Esophagus muscularis mucosa (tissue), 4 donors: ENCODE measurements around the gene RNLS. TPM values are rescaled to one million over a fixed set of nuclear protein-coding genes. Genes with fewer than 3 reads are reported as not detected.

Experiments used
- DNase-seq: peaks from one replicate; pipeline ENCODE4 v3.0.0-alpha.2; 2017; ENCODE audit errors: extremely low spot score
- H3K27ac ChIP-seq, 4 donors: fragments of 200-600 bp; sonication (generic); replicated peaks in 1 of 4; 1 replicate in 3 of 4; 2 replicates in 1 of 4; pipeline ENCODE4 v1.5.1; 2016 to 2019; ENCODE audit warnings: mild to moderate bottlenecking in 1 of 4
- H3K27me3 ChIP-seq, 4 donors: fragments of 200-600 bp; sonication (generic); one replicate each; pipeline versions ENCODE4 v1.5.1 to v1.6.0; 2016 to 2019
- H3K36me3 ChIP-seq, 4 donors: fragments of 200-600 bp; sonication (generic); one replicate each; pipeline ENCODE4 v1.5.1; 2016 to 2019
- H3K4me1 ChIP-seq, 4 donors: fragments of 200-600 bp; sonication (generic); one replicate each; pipeline ENCODE4 v1.5.1; 2016 to 2019
- H3K4me3 ChIP-seq, 4 donors: fragments of 200-600 bp; sonication (generic); 1 replicate in 2 of 4; 2 replicates in 2 of 4; pipeline ENCODE4 v1.5.1; 2016 to 2019; ENCODE audit warnings: mild to moderate bottlenecking in 4 of 4, moderate library complexity in 1 of 4
- H3K9me3 ChIP-seq, 4 donors: fragments of 200-600 bp; sonication (generic); 1 replicate in 3 of 4; 2 replicates in 1 of 4; pipeline ENCODE4 v1.5.1; 2016 to 2019
- CTCF ChIP-seq, 3 experiments: fragments of 200-600 bp in 2 of 3; fragments of 450-650 bp in 1 of 3; sonication (generic) in 2 of 3; IDR thresholded peaks; one replicate each; pipeline ENCODE4 v1.5.1; 2017 to 2019; ENCODE audit warnings: antibody characterized with exemption in 3 of 3, mild to moderate bottlenecking in 2 of 3, moderate library complexity in 1 of 3
- EP300 ChIP-seq: sonication (generic); formaldehyde crosslinking; IDR thresholded peaks from one replicate; pipeline ENCODE4 v1.6.1; 2017; ENCODE audit warnings: antibody characterized with exemption
- POLR2A ChIP-seq: fragments of 450-650 bp; IDR thresholded peaks from one replicate; pipeline ENCODE4 v1.6.1; 2017; ENCODE audit warnings: antibody characterized with exemption, moderate library complexity, mild to moderate bottlenecking, low read depth
- POLR2AphosphoS5 ChIP-seq, 2 donors: sonication (generic); formaldehyde crosslinking; IDR thresholded peaks; one replicate each; pipeline ENCODE4 v1.6.1; 2017; ENCODE audit warnings: antibody characterized with exemption in 2 of 2
- WGBS: methylation state at CpG from one replicate; pipeline ENCODE4 v1.1.5; 2018; 5-methylcytosine and 5-hydroxymethylcytosine counted together
- intact Hi-C: fragments of 100-400 bp; cut with DNase I; formaldehyde crosslinking; loops from one replicate; pipeline ENCODE4 v1.15.1; 2023
- total RNA-seq, 4 donors: library from RNA; depleted of rRNA; stranded (reverse); fragments of >200 nt; gene quantifications; one replicate each; pipeline versions ENCODE4 v1.1.0 to v1.2.1, GENCODE V29; 2016

The RNLS gene
- total RNA-seq, 4 donors from 2014 or later: 6.7 to 12.9 (median 10.9) TPM

GRCh38 chr10:88583584-88583957 is 453 bp upstream of the RNLS start:
- DNase-seq: no peak
- H3K9me3 ChIP-seq: no peaks in the 10 kb centered on the region
- intact Hi-C loops: loop anchor here (10.0 kb wide), 1 partner anchor 221 kb away; the partner anchor contains the start of gene LIPM
- TF ChIP-seq POLR2AphosphoS5 (IDR thresholded peaks at IDR 0.05) (no peak), POLR2A (no peak), EP300 (no peak), CTCF (IDR thresholded peaks at IDR 0.05) (no peak)
- H3K4me3 ChIP-seq: peak overlapping the region; percentile 63 to 74 (median 72)
- no peaks in the 10 kb centered on the region for H3K36me3 ChIP-seq
- H3K4me1 ChIP-seq: peaks cover 0 to 13% (median 9%) of the 10 kb centered on the region in 4 donors
- 50% methylated on average over 7 of the region's 7 CpGs for WGBS
- peak overlapping the region; percentile 89 to 95 (median 92) for H3K27ac ChIP-seq
- H3K27me3 ChIP-seq: no peaks in the 10 kb centered on the region

- no peaks in the 10 kb centered on the region for H3K27me3 ChIP-seq
- peak overlapping the region; percentile 89 to 95 (median 92) for H3K27ac ChIP-seq
- DNase-seq: no peak
- H3K4me3 ChIP-seq: peak overlapping the region; percentile 63 to 74 (median 72)
- 13% methylated on average over 4 of the region's 4 CpGs for WGBS
- H3K4me1 ChIP-seq: peaks cover 0 to 13% (median 9%) of the 10 kb centered on the region in 4 donors
- TF ChIP-seq POLR2AphosphoS5 (IDR thresholded peaks at IDR 0.05) (no peak), EP300 (no peak), CTCF (IDR thresholded peaks at IDR 0.05) (no peak), POLR2A (no peak)
- H3K9me3 ChIP-seq: no peaks in the 10 kb centered on the region
- H3K36me3 ChIP-seq: no peaks in the 10 kb centered on the region
- intact Hi-C loops: loop anchor here (10.0 kb wide), 1 partner anchor 222 kb away; the partner anchor contains the start of gene LIPM
Measured at GRCh38 chr10:88582411-88582805, 710 bp downstream of the RNLS start.

GRCh38 chr10:88565072-88565471 is 18.0 kb downstream of the RNLS start:
- Histone ChIP-seq H3K27me3 (no peaks in the 10 kb centered on the region), H3K36me3 (no peaks in the 10 kb centered on the region), H3K27ac (no peak overlapping the region), H3K4me3 (no peak overlapping the region), H3K9me3 (no peaks in the 10 kb centered on the region), H3K4me1 (no peaks in the 10 kb centered on the region)
- 0% methylated on average over 1 of the region's 1 CpG for WGBS
- intact Hi-C loops: no loop called here
- DNase-seq: no peak
- TF ChIP-seq EP300 (no peak), POLR2AphosphoS5 (IDR thresholded peaks at IDR 0.05) (no peak), CTCF (IDR thresholded peaks at IDR 0.05) (peak; percentile 13 to 29 (median 23))

GRCh38 chr10:88562152-88562551 is 21.0 kb downstream of the RNLS start:
- no peak for DNase-seq
- H3K27me3 ChIP-seq: no peaks in the 10 kb centered on the region
- intact Hi-C loops: no loop called here
- H3K9me3 ChIP-seq: no peaks in the 10 kb centered on the region
- no peak overlapping the region for H3K4me3 ChIP-seq
- no peaks in the 10 kb centered on the region for H3K4me1 ChIP-seq
- H3K36me3 ChIP-seq: no peaks in the 10 kb centered on the region
- 94% methylated on average over 1 of the region's 1 CpG for WGBS
- no peak overlapping the region for H3K27ac ChIP-seq
- TF ChIP-seq POLR2AphosphoS5 (IDR thresholded peaks at IDR 0.05) (no peak), POLR2A (no peak), EP300 (no peak), CTCF (IDR thresholded peaks at IDR 0.05) (no peak)

- 71% methylated on average over 2 of the region's 2 CpGs for WGBS
- Histone ChIP-seq H3K4me3 (no peak overlapping the region), H3K4me1 (no peaks in the 10 kb centered on the region), H3K27ac (no peak overlapping the region), H3K36me3 (no peaks in the 10 kb centered on the region), H3K27me3 (no peaks in the 10 kb centered on the region), H3K9me3 (no peaks in the 10 kb centered on the region)
- no peak for TF ChIP-seq POLR2AphosphoS5 (IDR thresholded peaks at IDR 0.05)
- no peak for TF ChIP-seq CTCF (IDR thresholded peaks at IDR 0.05)
- TF ChIP-seq POLR2A: no peak
- TF ChIP-seq EP300: no peak
- DNase-seq: no peak
- intact Hi-C loops: no loop called here
Measured at GRCh38 chr10:88557658-88558057, 25.5 kb downstream of the RNLS start.
